ENCODE data around the gene KLHL29. TPM values are rescaled to one million over a fixed set of nuclear protein-coding genes. Genes with fewer than 3 reads are reported as not detected.

Gene KLHL29
- total RNA-seq, 2 experiments from 2014 or later, result 0.23 to 0.66 TPM

DNA sequence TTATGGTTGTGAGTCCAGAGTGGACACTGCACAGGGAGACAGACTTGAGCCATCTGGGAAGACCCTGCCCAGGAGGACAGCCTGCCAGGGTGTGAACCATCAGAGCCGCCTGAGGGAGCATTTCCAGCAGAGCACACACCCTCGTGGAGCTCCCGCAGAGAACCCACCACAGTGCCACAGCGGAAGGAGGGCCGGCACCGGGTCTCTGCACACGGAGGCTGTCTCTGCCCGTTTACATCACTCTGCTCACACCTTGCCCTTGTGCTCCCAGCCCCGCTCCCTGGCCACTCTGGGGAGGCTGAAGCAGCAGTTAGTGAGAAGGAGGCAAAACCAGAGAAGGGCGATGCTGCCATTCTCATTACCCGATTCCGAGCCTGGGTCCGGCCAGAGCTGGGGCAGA lies 161.9 kb downstream of the KLHL29 start:
- no peak overlapping the region for H3K4me3 ChIP-seq (ENCODE audit: low read depth, low read length, poor library complexity, severe bottlenecking)
- no TSS peak for BruUV-seq (replicated peaks)
- H3K36me3 ChIP-seq (ENCODE audit: insufficient read depth, low read length), result no peaks in the 10 kb centered on the region
- no peak overlapping the region for H2AFZ ChIP-seq (ENCODE audit: low read length)
- no peaks in the 10 kb centered on the region for H4K20me1 ChIP-seq (ENCODE audit: insufficient read depth, low read length)
- no peaks in the 10 kb centered on the region for H3K79me2 ChIP-seq (ENCODE audit: insufficient read depth, low read depth, low read length)
- no peaks in the 10 kb centered on the region for H3K4me1 ChIP-seq (ENCODE audit: insufficient read depth, low read length, poor library complexity, severe bottlenecking)
- H3K27ac ChIP-seq (ENCODE audit: low read depth, low read length, poor library complexity, severe bottlenecking), result no peak overlapping the region
- intact Hi-C loops (cut with micrococcal nuclease; ENCODE audit: unreplicated experiment), result no loop called here
- no peak for DNase-seq (ENCODE audit: low spot score)
- H3K9me2 ChIP-seq (ENCODE audit: insufficient read depth, low read length), result no peaks in the 10 kb centered on the region
- no peak overlapping the region for H3K4me2 ChIP-seq (ENCODE audit: low read length)
- ChIA-PET POLR2A (no interaction called here), CTCF (ENCODE audit: unreplicated experiment) (no interaction called here)
- H3K9me3 ChIP-seq (ENCODE audit: low read length), result no peaks in the 10 kb centered on the region
- no peak for TF ChIP-seq EZH2phosphoT487 (IDR thresholded peaks at IDR 0.05; ENCODE audit: borderline replicate concordance, low read depth, low read length)
- TF ChIP-seq, protein P1, sequence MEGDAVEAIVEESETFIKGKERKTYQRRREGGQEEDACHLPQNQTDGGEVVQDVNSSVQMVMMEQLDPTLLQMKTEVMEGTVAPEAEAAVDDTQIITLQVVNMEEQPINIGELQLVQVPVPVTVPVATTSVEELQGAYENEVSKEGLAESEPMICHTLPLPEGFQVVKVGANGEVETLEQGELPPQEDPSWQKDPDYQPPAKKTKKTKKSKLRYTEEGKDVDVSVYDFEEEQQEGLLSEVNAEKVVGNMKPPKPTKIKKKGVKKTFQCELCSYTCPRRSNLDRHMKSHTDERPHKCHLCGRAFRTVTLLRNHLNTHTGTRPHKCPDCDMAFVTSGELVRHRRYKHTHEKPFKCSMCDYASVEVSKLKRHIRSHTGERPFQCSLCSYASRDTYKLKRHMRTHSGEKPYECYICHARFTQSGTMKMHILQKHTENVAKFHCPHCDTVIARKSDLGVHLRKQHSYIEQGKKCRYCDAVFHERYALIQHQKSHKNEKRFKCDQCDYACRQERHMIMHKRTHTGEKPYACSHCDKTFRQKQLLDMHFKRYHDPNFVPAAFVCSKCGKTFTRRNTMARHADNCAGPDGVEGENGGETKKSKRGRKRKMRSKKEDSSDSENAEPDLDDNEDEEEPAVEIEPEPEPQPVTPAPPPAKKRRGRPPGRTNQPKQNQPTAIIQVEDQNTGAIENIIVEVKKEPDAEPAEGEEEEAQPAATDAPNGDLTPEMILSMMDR (conservative IDR thresholded peaks at IDR 0.05; ENCODE audit: low read length), result no peak

- Histone ChIP-seq H4K20me1 (ENCODE audit: insufficient read depth, low read length) (no peaks in the 10 kb centered on the region), H3K36me3 (ENCODE audit: insufficient read depth, low read length) (no peaks in the 10 kb centered on the region), H3K27ac (ENCODE audit: low read depth, low read length, poor library complexity, severe bottlenecking) (no peak overlapping the region), H2AFZ (ENCODE audit: low read length) (no peak overlapping the region), H3K4me2 (ENCODE audit: low read length) (no peak overlapping the region), H3K9me3 (ENCODE audit: low read length) (no peaks in the 10 kb centered on the region), H3K4me1 (ENCODE audit: insufficient read depth, low read length, poor library complexity, severe bottlenecking) (no peaks in the 10 kb centered on the region), H3K9me2 (ENCODE audit: insufficient read depth, low read length) (no peaks in the 10 kb centered on the region), H3K79me2 (ENCODE audit: insufficient read depth, low read depth, low read length) (no peaks in the 10 kb centered on the region), H3K4me3 (ENCODE audit: low read depth, low read length, poor library complexity, severe bottlenecking) (no peak overlapping the region)
- TF ChIP-seq, protein P1 (conservative IDR thresholded peaks at IDR 0.05; ENCODE audit: low read length), result no peak
- no peak for DNase-seq (ENCODE audit: low spot score)
- POLR2A ChIA-PET, result interaction anchor here (0.6 kb wide), 1 partner anchor 26 kb away, joined by 3 read pairs; no protein-coding TSS in a partner anchor
- no TSS peak for BruUV-seq (replicated peaks)
- CTCF ChIA-PET (ENCODE audit: unreplicated experiment), result no interaction called here
- intact Hi-C loops (cut with micrococcal nuclease; ENCODE audit: unreplicated experiment), result no loop called here
Observed at GRCh38 chr2:23547725-23548124, 162.7 kb downstream of the KLHL29 start.

- Histone ChIP-seq H3K4me1 (ENCODE audit: insufficient read depth, low read length, poor library complexity, severe bottlenecking) (no peaks in the 10 kb centered on the region), H3K36me3 (ENCODE audit: insufficient read depth, low read length) (no peaks in the 10 kb centered on the region), H3K9me2 (ENCODE audit: insufficient read depth, low read length) (no peaks in the 10 kb centered on the region), H2AFZ (ENCODE audit: low read length) (no peak overlapping the region), H3K4me2 (ENCODE audit: low read length) (no peak overlapping the region), H3K4me3 (ENCODE audit: low read depth, low read length, poor library complexity, severe bottlenecking) (no peak overlapping the region), H3K27ac (ENCODE audit: low read depth, low read length, poor library complexity, severe bottlenecking) (no peak overlapping the region), H4K20me1 (ENCODE audit: insufficient read depth, low read length) (no peaks in the 10 kb centered on the region), H3K9me3 (ENCODE audit: low read length) (no peaks in the 10 kb centered on the region), H3K79me2 (ENCODE audit: insufficient read depth, low read depth, low read length) (no peaks in the 10 kb centered on the region)
- ChIA-PET POLR2A (interaction anchor here (0.6 kb wide), 1 partner anchor 26 kb away, joined by 3 read pairs; no protein-coding TSS in a partner anchor), CTCF (ENCODE audit: unreplicated experiment) (no interaction called here)
- TF ChIP-seq EZH2phosphoT487 (IDR thresholded peaks at IDR 0.05; ENCODE audit: borderline replicate concordance, low read depth, low read length), result no peak
- TF ChIP-seq, protein P1 (conservative IDR thresholded peaks at IDR 0.05; ENCODE audit: low read length), result no peak
- intact Hi-C loops (cut with micrococcal nuclease; ENCODE audit: unreplicated experiment), result no loop called here
- BruUV-seq (replicated peaks), result no TSS peak
- DNase-seq (ENCODE audit: low spot score), result no peak
Observed at GRCh38 chr2:23548143-23548769, 163.3 kb downstream of the KLHL29 start.

All from OCI-LY7 (cell line).